MM.1S (cell line): ENCODE data around the gene CCL27.

Experiments used
- CTCF ChIP-seq: fragments of 300-600 bp; sonication (generic); IDR thresholded peaks from 2 replicates; pipeline ENCODE4 v1.5.1; 2016; ENCODE audit warnings: antibody characterized with exemption, low read length, mixed read lengths
- EZH2 ChIP-seq: fragments of 300-600 bp; sonication (generic); optimal IDR thresholded peaks from 2 replicates; pipeline ENCODE3; 2017; ENCODE audit warnings: low read depth, mild to moderate bottlenecking, antibody characterized with exemption, low read length, mixed read lengths
- EZH2phosphoT487 ChIP-seq: fragments of 300-600 bp; sonication (generic); IDR thresholded peaks from 2 replicates; pipeline ENCODE4 v1.6.1; 2018; ENCODE audit warnings: antibody characterized with exemption, low read length

GRCh38 chr9:34689116-34689470 lies 26.6 kb upstream of the CCL27 start:
- TF ChIP-seq CTCF (no peak), EZH2 (no peak), EZH2phosphoT487 (no peak)
